Measurements from ENCODE around the gene FGFBP3. TPM values are rescaled to one million over a fixed set of nuclear protein-coding genes. Genes with fewer than 3 reads are reported as not detected.

Gene FGFBP3
- total and polyA plus RNA-seq, 2 of the 13 experiments (the other 11 are each of a cell fraction or from before 2014, with no cell fraction given), result 0.50 to 2.0 TPM

DNA sequence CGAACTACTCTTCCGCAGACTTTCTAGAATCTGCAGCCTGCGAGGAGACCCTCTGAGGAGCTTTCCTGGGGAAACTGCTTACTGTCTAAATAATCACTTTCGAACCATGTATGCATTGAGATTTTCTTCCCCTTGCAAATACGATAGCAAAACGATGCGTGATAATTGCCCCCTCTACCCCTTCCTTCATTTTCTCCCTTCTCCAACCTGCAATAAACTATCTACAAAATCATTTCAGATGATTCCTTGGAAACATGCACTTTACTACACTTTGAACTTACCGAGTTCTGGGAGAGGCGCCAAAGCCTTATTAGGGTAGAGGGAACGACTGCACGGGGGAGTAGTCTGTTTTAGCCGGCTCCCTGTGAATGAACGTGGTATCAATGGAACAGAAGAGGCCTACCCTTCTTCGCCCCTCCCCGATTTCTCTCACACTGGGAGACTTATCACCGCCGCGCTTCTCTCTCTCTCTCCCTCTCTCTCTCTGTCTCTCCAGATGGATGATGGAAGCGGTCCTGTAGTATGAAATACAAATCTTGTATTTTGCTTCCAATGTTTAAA lies at the start of gene FGFBP3 (continued):
- TF ChIP-seq, protein P1, sequence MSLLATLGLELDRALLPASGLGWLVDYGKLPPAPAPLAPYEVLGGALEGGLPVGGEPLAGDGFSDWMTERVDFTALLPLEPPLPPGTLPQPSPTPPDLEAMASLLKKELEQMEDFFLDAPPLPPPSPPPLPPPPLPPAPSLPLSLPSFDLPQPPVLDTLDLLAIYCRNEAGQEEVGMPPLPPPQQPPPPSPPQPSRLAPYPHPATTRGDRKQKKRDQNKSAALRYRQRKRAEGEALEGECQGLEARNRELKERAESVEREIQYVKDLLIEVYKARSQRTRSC (CRISPR knock-in tag; IDR thresholded peaks at IDR 0.05; ENCODE audit: low read depth), result no peak

DNA sequence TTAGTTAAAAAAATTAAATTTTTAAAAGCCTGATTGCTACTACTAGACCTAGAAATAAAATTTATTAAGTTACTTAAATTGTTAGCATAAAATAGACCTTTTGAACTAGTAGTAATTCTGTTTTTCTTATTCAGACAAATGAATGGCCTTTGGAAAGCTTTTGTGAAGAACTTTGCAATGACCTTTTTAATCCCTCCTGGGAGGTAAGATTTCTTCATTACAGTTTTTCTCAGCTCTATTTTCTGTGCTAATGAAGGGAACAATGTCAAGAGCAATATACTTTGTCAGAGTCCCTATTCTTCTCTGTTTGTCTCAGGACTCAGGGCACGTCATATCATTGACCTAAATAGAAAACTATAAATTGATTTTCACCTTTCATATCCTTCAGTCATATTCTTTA lies 47.8 kb upstream of the FGFBP3 start:
- Histone ChIP-seq H3K27me3 (ENCODE audit: control insufficient read depth in 1 of 2, insufficient read depth in 2 of 2, low read length in 2 of 2) (no peaks in the 10 kb centered on the region), H2AFZ (ENCODE audit: low read length) (no peak overlapping the region), H3K4me2 (ENCODE audit: low read depth, low read length) (no peak overlapping the region), H3K4me3 (replicated peaks in 1 of 3; ENCODE audit: insufficient read depth in 1 of 3, low read depth in 2 of 3, low read length in 3 of 3) (no peak overlapping the region), H4K20me1 (ENCODE audit: insufficient read depth, low read length) (no peaks in the 10 kb centered on the region), H3K27ac (ENCODE audit: extremely low read length, insufficient read depth, low read length) (no peak overlapping the region), H3K9ac (ENCODE audit: insufficient read depth, low read depth, low read length) (no peak overlapping the region), H3K79me2 (ENCODE audit: insufficient read depth, low read length) (no peaks in the 10 kb centered on the region), H3K4me1 (ENCODE audit: insufficient read depth, low read length) (no peaks in the 10 kb centered on the region), H3K36me3 (replicated peaks in 1 of 2; ENCODE audit: control insufficient read depth in 1 of 2, insufficient read depth in 2 of 2, low read length in 2 of 2) (peaks cover 25 to 87% of the 10 kb centered on the region in 2 experiments), H3K9me3 (ENCODE audit: low read length) (no peaks in the 10 kb centered on the region)
- WGBS (ENCODE audit: low lambda C conversion rate), result 97% methylated on average over 1 of the region's 1 CpG
- TF ChIP-seq CCDC6 (CRISPR knock-in tag; IDR thresholded peaks at IDR 0.05) (no peak), ZNF143 (CRISPR knock-in tag; IDR thresholded peaks at IDR 0.05) (no peak), KLF13 (CRISPR knock-in tag; IDR thresholded peaks at IDR 0.05) (no peak), CHD4 (IDR thresholded peaks at IDR 0.05; ENCODE audit: borderline replicate concordance, low read length) (no peak), ZNF891 (CRISPR knock-in tag; IDR thresholded peaks at IDR 0.05) (no peak), MYC (CRISPR knock-in tag; IDR thresholded peaks at IDR 0.05; ENCODE audit: borderline replicate concordance) (no peak), YY1 (IDR thresholded peaks at IDR 0.05; ENCODE audit: insufficient read depth, insufficient replicate concordance, low read depth, low read length) (no peak), ELF1 (CRISPR knock-in tag; IDR thresholded peaks at IDR 0.05) (no peak), PPARG (CRISPR knock-in tag; conservative IDR thresholded peaks at IDR 0.05) (no peak)
- TF ChIP-seq, protein P2, sequence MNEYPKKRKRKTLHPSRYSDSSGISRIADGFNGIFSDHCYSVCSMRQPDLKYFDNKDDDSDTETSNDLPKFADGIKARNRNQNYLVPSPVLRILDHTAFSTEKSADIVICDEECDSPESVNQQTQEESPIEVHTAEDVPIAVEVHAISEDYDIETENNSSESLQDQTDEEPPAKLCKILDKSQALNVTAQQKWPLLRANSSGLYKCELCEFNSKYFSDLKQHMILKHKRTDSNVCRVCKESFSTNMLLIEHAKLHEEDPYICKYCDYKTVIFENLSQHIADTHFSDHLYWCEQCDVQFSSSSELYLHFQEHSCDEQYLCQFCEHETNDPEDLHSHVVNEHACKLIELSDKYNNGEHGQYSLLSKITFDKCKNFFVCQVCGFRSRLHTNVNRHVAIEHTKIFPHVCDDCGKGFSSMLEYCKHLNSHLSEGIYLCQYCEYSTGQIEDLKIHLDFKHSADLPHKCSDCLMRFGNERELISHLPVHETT (CRISPR knock-in tag; conservative IDR thresholded peaks at IDR 0.05), result no peak
- TF ChIP-seq, protein P3, sequence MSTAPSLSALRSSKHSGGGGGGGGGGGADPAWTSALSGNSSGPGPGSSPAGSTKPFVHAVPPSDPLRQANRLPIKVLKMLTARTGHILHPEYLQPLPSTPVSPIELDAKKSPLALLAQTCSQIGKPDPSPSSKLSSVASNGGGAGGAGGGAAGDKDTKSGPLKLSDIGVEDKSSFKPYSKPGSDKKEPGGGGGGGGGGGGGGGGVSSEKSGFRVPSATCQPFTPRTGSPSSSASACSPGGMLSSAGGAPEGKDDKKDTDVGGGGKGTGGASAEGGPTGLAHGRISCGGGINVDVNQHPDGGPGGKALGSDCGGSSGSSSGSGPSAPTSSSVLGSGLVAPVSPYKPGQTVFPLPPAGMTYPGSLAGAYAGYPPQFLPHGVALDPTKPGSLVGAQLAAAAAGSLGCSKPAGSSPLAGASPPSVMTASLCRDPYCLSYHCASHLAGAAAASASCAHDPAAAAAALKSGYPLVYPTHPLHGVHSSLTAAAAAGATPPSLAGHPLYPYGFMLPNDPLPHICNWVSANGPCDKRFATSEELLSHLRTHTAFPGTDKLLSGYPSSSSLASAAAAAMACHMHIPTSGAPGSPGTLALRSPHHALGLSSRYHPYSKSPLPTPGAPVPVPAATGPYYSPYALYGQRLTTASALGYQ (CRISPR knock-in tag; IDR thresholded peaks at IDR 0.05), result no peak
- TF ChIP-seq, protein P4, sequence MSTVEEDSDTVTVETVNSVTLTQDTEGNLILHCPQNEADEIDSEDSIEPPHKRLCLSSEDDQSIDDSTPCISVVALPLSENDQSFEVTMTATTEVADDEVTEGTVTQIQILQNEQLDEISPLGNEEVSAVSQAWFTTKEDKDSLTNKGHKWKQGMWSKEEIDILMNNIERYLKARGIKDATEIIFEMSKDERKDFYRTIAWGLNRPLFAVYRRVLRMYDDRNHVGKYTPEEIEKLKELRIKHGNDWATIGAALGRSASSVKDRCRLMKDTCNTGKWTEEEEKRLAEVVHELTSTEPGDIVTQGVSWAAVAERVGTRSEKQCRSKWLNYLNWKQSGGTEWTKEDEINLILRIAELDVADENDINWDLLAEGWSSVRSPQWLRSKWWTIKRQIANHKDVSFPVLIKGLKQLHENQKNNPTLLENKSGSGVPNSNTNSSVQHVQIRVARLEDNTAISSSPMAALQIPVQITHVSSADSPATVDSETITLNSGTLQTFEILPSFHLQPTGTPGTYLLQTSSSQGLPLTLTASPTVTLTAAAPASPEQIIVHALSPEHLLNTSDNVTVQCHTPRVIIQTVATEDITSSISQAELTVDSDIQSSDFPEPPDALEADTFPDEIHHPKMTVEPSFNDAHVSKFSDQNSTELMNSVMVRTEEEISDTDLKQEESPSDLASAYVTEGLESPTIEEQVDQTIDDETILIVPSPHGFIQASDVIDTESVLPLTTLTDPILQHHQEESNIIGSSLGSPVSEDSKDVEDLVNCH (CRISPR knock-in tag; IDR thresholded peaks at IDR 0.05), result no peak
- TF ChIP-seq, protein P5, sequence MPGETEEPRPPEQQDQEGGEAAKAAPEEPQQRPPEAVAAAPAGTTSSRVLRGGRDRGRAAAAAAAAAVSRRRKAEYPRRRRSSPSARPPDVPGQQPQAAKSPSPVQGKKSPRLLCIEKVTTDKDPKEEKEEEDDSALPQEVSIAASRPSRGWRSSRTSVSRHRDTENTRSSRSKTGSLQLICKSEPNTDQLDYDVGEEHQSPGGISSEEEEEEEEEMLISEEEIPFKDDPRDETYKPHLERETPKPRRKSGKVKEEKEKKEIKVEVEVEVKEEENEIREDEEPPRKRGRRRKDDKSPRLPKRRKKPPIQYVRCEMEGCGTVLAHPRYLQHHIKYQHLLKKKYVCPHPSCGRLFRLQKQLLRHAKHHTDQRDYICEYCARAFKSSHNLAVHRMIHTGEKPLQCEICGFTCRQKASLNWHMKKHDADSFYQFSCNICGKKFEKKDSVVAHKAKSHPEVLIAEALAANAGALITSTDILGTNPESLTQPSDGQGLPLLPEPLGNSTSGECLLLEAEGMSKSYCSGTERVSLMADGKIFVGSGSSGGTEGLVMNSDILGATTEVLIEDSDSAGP (CRISPR knock-in tag; IDR thresholded peaks at IDR 0.05; ENCODE audit: borderline replicate concordance), result no peak
- in situ Hi-C loops (cut with HindIII; ENCODE audit: extremely low pct_ligation_motif_present, low pct_unique_long_range_greater_than_20kb) (no loop called here), intact Hi-C loops (cut with micrococcal nuclease; ENCODE audit: unreplicated experiment) (no loop called here)
- ChIA-PET CTCF (ENCODE audit: low intra/inter-chr PET ratio, low total read pairs) (no interaction called here), POLR2A (no interaction called here)
- FAIRE-seq (no peak), ATAC-seq (no peak), DNase-seq (ENCODE audit: low spot score) (no peak)
- BruUV-seq (replicated peaks), result no TSS peak

All from HepG2 (cell line).